Measurements from ENCODE around the gene ZNF280B. TPM values are rescaled to one million over a fixed set of nuclear protein-coding genes. Genes with fewer than 3 reads are reported as not detected.

The ZNF280B gene
- total and polyA plus RNA-seq, 2 donors (not counting 3 experiments of a cell fraction or from before 2014, with no cell fraction given) = 1.5 to 3.1 TPM

DNA sequence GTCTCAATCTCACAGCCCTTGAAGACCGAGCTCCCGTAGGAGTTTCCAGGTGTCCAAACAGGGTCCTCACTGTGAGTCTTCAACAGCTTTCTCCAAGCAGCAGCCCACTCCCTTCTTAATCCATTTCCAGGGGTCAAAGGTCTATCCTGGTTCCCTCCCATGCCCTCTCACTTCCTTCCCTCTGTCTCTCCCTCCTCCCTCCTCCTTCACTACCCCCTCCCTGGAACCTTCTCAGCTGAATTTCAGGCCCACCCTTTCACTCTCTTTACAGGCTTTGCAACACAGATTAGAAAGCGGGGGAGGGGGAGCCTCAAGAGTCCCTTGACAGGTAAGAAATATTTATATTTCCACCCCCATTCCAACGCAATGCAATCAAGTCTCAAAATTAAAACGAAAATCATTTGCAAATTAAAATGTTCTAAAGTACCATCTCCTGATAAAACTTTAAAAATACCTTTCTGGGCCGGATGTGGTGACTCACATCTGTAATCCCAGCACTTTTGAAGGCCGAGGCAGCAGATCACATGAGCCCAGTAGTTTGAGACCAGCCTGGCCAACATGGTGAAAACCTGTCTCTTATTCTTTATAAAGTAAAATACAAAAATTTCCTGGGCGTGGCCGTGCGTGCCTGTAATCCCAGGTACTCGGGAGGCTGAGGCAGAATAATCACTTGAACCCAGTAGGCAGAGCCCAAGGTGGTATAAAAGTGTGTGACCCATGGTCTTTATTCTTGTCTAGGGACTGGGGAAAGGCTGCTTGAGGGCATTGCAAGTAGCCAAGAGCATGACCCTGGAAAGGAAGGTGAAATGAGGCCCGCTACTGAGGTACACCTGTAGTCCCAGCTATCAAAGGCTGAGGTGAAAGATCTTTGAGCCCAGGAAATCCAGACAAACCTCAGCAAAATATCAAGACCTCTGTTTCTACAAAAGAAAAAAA lies 12.4 kb upstream of the ZNF280B start:
- ChIA-PET CTCF (interaction anchor here (1.2 to 3.0 kb wide), 6 partner anchors 12 to 55 kb away, joined by 3 to 18 read pairs (median 3); partner anchors contain the start of genes PRAME and ZNF280B), POLR2A (no interaction called here)
- peaks cover 5% of the 10 kb centered on the region for H3K4me1 ChIP-seq (ENCODE audit: control insufficient read depth, extremely low read depth, insufficient read depth, low read length)
- TF ChIP-seq MYC (IDR thresholded peaks at IDR 0.05; ENCODE audit: low read depth, low read length) = no peak
- TF ChIP-seq JUN (IDR thresholded peaks at IDR 0.05; ENCODE audit: borderline replicate concordance, insufficient read depth, insufficient read length, low read depth) = peak; percentile 3
- TF ChIP-seq POLR2AphosphoS5 (IDR thresholded peaks at IDR 0.05; ENCODE audit: insufficient read depth, low read depth, low read length) = no peak
- TF ChIP-seq FOS (IDR thresholded peaks at IDR 0.05; ENCODE audit: borderline replicate concordance, insufficient read depth, low read length) = peak; percentile 50
- H3K9ac ChIP-seq (replicated peaks; ENCODE audit: extremely low read depth, insufficient read depth, low read length) = no peak overlapping the region
- H3K27me3 ChIP-seq (ENCODE audit: control insufficient read depth in 2 of 2, insufficient read depth in 2 of 2, low read length in 2 of 2) = peaks cover 0 to 4% of the 10 kb centered on the region in 2 experiments
- FAIRE-seq = peak; percentile 21
- no peaks in the 10 kb centered on the region for H3K79me2 ChIP-seq (ENCODE audit: control insufficient read depth, insufficient read depth, low read length)
- no peaks in the 10 kb centered on the region for H3K9me3 ChIP-seq (replicated peaks; ENCODE audit: control insufficient read depth, insufficient read depth, low read length)
- intact Hi-C loops (cut with micrococcal nuclease) = no loop called here
- no peaks in the 10 kb centered on the region for H3K36me3 ChIP-seq (ENCODE audit: control insufficient read depth in 2 of 2, extremely low read depth in 1 of 2, insufficient read depth in 2 of 2, low read length in 2 of 2)
- H2AFZ ChIP-seq (ENCODE audit: low read depth, low read length) = no peak overlapping the region
- no peaks in the 10 kb centered on the region for H3K9me1 ChIP-seq (replicated peaks; ENCODE audit: control insufficient read depth, extremely low read depth, insufficient read depth, low read length)
- BruUV-seq (replicated peaks) = no TSS peak
- H3K27ac ChIP-seq (ENCODE audit: insufficient read depth, low read depth, low read length) = no peak overlapping the region
- H3K4me2 ChIP-seq (ENCODE audit: insufficient read depth, low read length) = no peak overlapping the region
- no peak for DNase-seq (ENCODE audit: low read depth, low spot score)
- H4K20me1 ChIP-seq (replicated peaks; ENCODE audit: control insufficient read depth, extremely low read depth, insufficient read depth, low read length) = no peaks in the 10 kb centered on the region
- dilution Hi-C loops (cut with MboI; ENCODE audit: extremely low pct_ligation_motif_present, low sequenced_read_pairs) = no loop called here
- H3K4me3 ChIP-seq (replicated peaks in 1 of 3; ENCODE audit: insufficient read depth in 1 of 3, low read depth in 1 of 3, low read length in 3 of 3) = no peak overlapping the region

DNA sequence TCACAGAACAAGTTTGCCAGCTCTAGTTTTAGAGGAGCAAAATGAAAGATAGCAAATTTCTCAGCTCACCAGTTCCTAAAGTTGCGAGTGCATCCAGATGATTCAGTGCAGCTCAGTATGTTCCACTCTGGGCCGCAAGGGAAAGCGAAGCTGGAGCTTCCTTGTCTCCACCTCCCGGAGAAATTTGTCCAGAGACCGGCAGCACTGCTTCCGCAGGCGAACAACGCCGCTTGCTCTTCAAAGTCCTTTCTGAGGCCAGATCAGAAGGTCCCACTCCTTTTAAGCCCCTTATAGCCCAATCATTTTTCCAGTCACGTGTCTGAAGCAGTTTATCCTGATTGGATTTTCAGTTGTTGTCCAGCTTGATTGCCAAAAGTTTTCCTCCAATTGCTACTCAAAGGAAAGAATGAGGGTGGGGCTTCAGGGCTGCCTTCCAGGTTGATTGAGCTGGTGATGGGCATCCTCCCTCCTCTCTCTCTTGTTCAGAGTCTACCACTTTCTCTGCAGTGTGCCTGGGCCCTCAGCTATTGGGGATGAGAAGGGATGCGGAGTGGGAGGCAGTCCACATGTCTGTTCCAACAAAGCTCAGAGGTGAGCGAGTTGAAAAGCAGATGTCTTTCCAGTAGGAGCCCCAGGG lies 11.6 kb upstream of the ZNF280B start, which contains the start of gene ZNF280A:
TSS of gene ZNF280A (minus strand) at position 251 of the 637 bp plus-strand sequence. CDS start 4,640 bp downstream, outside the sequence.
- H3K9me1 ChIP-seq (replicated peaks; ENCODE audit: control insufficient read depth, extremely low read depth, insufficient read depth, low read length) = no peaks in the 10 kb centered on the region
- peaks cover 0 to 2% of the 10 kb centered on the region in 2 experiments for H3K27me3 ChIP-seq (ENCODE audit: control insufficient read depth in 2 of 2, insufficient read depth in 2 of 2, low read length in 2 of 2)
- H3K4me2 ChIP-seq (ENCODE audit: insufficient read depth, low read length) = no peak within 1 kb of the TSS
- H3K27ac ChIP-seq (ENCODE audit: insufficient read depth, low read depth, low read length) = no peak within 1 kb of the TSS
- no peak within 1 kb of the TSS for H3K9ac ChIP-seq (replicated peaks; ENCODE audit: extremely low read depth, insufficient read depth, low read length)
- H4K20me1 ChIP-seq (replicated peaks; ENCODE audit: control insufficient read depth, extremely low read depth, insufficient read depth, low read length) = no peaks in the 10 kb centered on the region
- DNase-seq (ENCODE audit: low read depth, low spot score) (peak; percentile 7), FAIRE-seq (no peak)
- H3K36me3 ChIP-seq (ENCODE audit: control insufficient read depth in 2 of 2, extremely low read depth in 1 of 2, insufficient read depth in 2 of 2, low read length in 2 of 2) = no peaks in the 10 kb centered on the region
- CTCF ChIA-PET = interaction anchor here (1.2 to 3.0 kb wide), 6 partner anchors 11 to 56 kb away, joined by 3 to 18 read pairs (median 4); partner anchors contain the start of genes PRAME and ZNF280B
- peaks cover 5% of the 10 kb centered on the region for H3K4me1 ChIP-seq (ENCODE audit: control insufficient read depth, extremely low read depth, insufficient read depth, low read length)
- TF ChIP-seq POLR2AphosphoS5 (IDR thresholded peaks at IDR 0.05; ENCODE audit: insufficient read depth, low read depth, low read length) = no peak
- TF ChIP-seq MYC (IDR thresholded peaks at IDR 0.05; ENCODE audit: low read depth, low read length) = no peak
- TF ChIP-seq, protein P1, sequence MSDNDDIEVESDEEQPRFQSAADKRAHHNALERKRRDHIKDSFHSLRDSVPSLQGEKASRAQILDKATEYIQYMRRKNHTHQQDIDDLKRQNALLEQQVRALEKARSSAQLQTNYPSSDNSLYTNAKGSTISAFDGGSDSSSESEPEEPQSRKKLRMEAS (IDR thresholded peaks at IDR 0.05; ENCODE audit: insufficient read depth, insufficient read length) = no peak
- TF ChIP-seq EZH2 (IDR thresholded peaks at IDR 0.05; ENCODE audit: borderline replicate concordance, low read depth, low read length, severe bottlenecking) = no peak
- TF ChIP-seq, protein P2, sequence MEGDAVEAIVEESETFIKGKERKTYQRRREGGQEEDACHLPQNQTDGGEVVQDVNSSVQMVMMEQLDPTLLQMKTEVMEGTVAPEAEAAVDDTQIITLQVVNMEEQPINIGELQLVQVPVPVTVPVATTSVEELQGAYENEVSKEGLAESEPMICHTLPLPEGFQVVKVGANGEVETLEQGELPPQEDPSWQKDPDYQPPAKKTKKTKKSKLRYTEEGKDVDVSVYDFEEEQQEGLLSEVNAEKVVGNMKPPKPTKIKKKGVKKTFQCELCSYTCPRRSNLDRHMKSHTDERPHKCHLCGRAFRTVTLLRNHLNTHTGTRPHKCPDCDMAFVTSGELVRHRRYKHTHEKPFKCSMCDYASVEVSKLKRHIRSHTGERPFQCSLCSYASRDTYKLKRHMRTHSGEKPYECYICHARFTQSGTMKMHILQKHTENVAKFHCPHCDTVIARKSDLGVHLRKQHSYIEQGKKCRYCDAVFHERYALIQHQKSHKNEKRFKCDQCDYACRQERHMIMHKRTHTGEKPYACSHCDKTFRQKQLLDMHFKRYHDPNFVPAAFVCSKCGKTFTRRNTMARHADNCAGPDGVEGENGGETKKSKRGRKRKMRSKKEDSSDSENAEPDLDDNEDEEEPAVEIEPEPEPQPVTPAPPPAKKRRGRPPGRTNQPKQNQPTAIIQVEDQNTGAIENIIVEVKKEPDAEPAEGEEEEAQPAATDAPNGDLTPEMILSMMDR (IDR thresholded peaks at IDR 0.05; ENCODE audit: extremely low read depth in 1 of 2, insufficient read depth in 1 of 2, low read depth in 1 of 2, low read length in 2 of 2) = no peak
- H3K4me3 ChIP-seq (replicated peaks in 1 of 3; ENCODE audit: insufficient read depth in 1 of 3, low read depth in 1 of 3, low read length in 3 of 3) = no peak within 1 kb of the TSS
- POLR2A ChIA-PET = no interaction called here
- H3K9me3 ChIP-seq (replicated peaks; ENCODE audit: control insufficient read depth, insufficient read depth, low read length) = no peaks in the 10 kb centered on the region
- H3K79me2 ChIP-seq (ENCODE audit: control insufficient read depth, insufficient read depth, low read length) = no peaks in the 10 kb centered on the region
- peak within 1 kb of the TSS; percentile 8 for H2AFZ ChIP-seq (ENCODE audit: low read depth, low read length)
- intact Hi-C loops (cut with micrococcal nuclease) = no loop called here
- BruUV-seq (replicated peaks) = no TSS peak
- dilution Hi-C loops (cut with MboI; ENCODE audit: extremely low pct_ligation_motif_present, low sequenced_read_pairs) = no loop called here
